Measurements from ENCODE around the gene C1QTNF5. TPM values are rescaled to one million over a fixed set of nuclear protein-coding genes. Genes with fewer than 3 reads are reported as not detected.

The C1QTNF5 gene
- total and polyA plus RNA-seq, 7 experiments from 2014 or later, result not detected

GRCh38 chr11:119309953-119310681 is 30.6 kb downstream of the C1QTNF5 start:
- H3K27ac ChIP-seq (ENCODE audit: low read depth, low read length), result no peak overlapping the region
- ATAC-seq (no peak), DNase-seq (no peak)
- H3K36me3 ChIP-seq (ENCODE audit: control insufficient read depth in 2 of 3, insufficient read depth in 3 of 3, low read length in 3 of 3), result peaks cover 0 to 4% (median 0%) of the 10 kb centered on the region in 3 experiments
- Mint-ChIP-seq H3K36me3 (peaks cover 0 to 9% (median 0%) of the 10 kb centered on the region in 5 donors), H3K4me3 (no peak overlapping the region), H3K9me3 (peaks cover 0 to 3% (median 0%) of the 10 kb centered on the region in 11 donors), H3K4me1 (peaks cover 16 to 36% (median 26%) of the 10 kb centered on the region in 7 donors), H3K27ac (peak overlapping the region in 5 of 9 donors; percentile 33 to 85 (median 75)), H3K27me3 (peaks cover 0 to 9% (median under 1%) of the 10 kb centered on the region in 5 donors)
- ChIA-PET CTCF (interaction anchor here (0.9 to 4.8 kb wide), 2 partner anchors 12 to 18 kb away, joined by 4 to 42 read pairs; no protein-coding TSS in a partner anchor), POLR2A (interaction anchor here (0.6 to 1.8 kb wide), 2 partner anchors 11 to 19 kb away, joined by 4 to 7 read pairs; no protein-coding TSS in a partner anchor)
- intact Hi-C loops (cut with micrococcal nuclease), result no loop called here
- H3K4me3 ChIP-seq (ENCODE audit: low read length), result no peak overlapping the region
- no peaks in the 10 kb centered on the region for H3K9me3 ChIP-seq (ENCODE audit: control insufficient read depth in 2 of 3, low read length in 3 of 3)
- no peaks in the 10 kb centered on the region for H3K27me3 ChIP-seq (ENCODE audit: control insufficient read depth in 2 of 2, insufficient read depth in 2 of 2, low read length in 2 of 2)
- H3K4me1 ChIP-seq (ENCODE audit: control insufficient read depth in 2 of 2, insufficient read depth in 2 of 2, low read length in 2 of 2), result peaks cover 0 to 31% of the 10 kb centered on the region in 2 donors

- DNase-seq (no peak), ATAC-seq (no peak)
- POLR2A ChIA-PET, result interaction anchor here (1.8 to 2.2 kb wide), 2 partner anchors 10 to 12 kb away, joined by 4 to 9 read pairs; no protein-coding TSS in a partner anchor
- H3K4me3 ChIP-seq (ENCODE audit: low read length), result no peak overlapping the region
- no peaks in the 10 kb centered on the region for H3K9me3 ChIP-seq (ENCODE audit: control insufficient read depth in 2 of 3, low read length in 3 of 3)
- H3K36me3 ChIP-seq (ENCODE audit: control insufficient read depth in 2 of 3, insufficient read depth in 3 of 3, low read length in 3 of 3), result peaks cover 0 to 4% (median 0%) of the 10 kb centered on the region in 3 experiments
- CTCF ChIA-PET, result interaction anchor here (4.8 kb wide), 1 partner anchor 13 kb away, joined by 42 read pairs; no protein-coding TSS in a partner anchor
- Mint-ChIP-seq H3K4me3 (no peak overlapping the region), H3K27ac (peak overlapping the region in 3 of 9 donors; percentile 59 to 76 (median 75)), H3K27me3 (peaks cover 0 to 4% (median 0%) of the 10 kb centered on the region in 5 donors), H3K4me1 (peaks cover 21 to 37% (median 26%) of the 10 kb centered on the region in 7 donors), H3K36me3 (peaks cover 0 to 10% (median 0%) of the 10 kb centered on the region in 5 donors), H3K9me3 (peaks cover 0 to 5% (median 0%) of the 10 kb centered on the region in 11 donors)
- intact Hi-C loops (cut with micrococcal nuclease), result no loop called here
- no peaks in the 10 kb centered on the region for H3K27me3 ChIP-seq (ENCODE audit: control insufficient read depth in 2 of 2, insufficient read depth in 2 of 2, low read length in 2 of 2)
- no peak overlapping the region for H3K27ac ChIP-seq (ENCODE audit: low read depth, low read length)
- H3K4me1 ChIP-seq (ENCODE audit: control insufficient read depth in 2 of 2, insufficient read depth in 2 of 2, low read length in 2 of 2), result peaks cover 0 to 31% of the 10 kb centered on the region in 2 donors
These were observed 31.3 kb downstream of the C1QTNF5 start for GRCh38 chr11:119309411-119309810.

- peak overlapping the region; percentile 47 for H3K27ac ChIP-seq (ENCODE audit: low read depth, low read length)
- intact Hi-C loops (cut with micrococcal nuclease), result no loop called here
These were observed 32.7 kb downstream of the C1QTNF5 start for GRCh38 chr11:119307974-119308373.

GRCh38 chr11:119307219-119307618 is 33.5 kb downstream of the C1QTNF5 start:
- H3K9me3 ChIP-seq (ENCODE audit: control insufficient read depth in 2 of 3, low read length in 3 of 3), result no peaks in the 10 kb centered on the region
- Mint-ChIP-seq H3K4me1 (peaks cover 21 to 44% (median 36%) of the 10 kb centered on the region in 7 donors), H3K4me3 (peak overlapping the region in 7 of 10 donors; percentile 77 to 88 (median 81)), H3K27me3 (no peaks in the 10 kb centered on the region), H3K9me3 (peaks cover 0 to 5% (median 0%) of the 10 kb centered on the region in 11 donors), H3K36me3 (peaks cover 8 to 26% (median 19%) of the 10 kb centered on the region in 5 donors), H3K27ac (peak overlapping the region; percentile 89 to 100 (median 98))
- peaks cover 0 to 19% (median under 1%) of the 10 kb centered on the region in 3 experiments for H3K36me3 ChIP-seq (ENCODE audit: control insufficient read depth in 2 of 3, insufficient read depth in 3 of 3, low read length in 3 of 3)
- ATAC-seq (no peak), DNase-seq (no peak)
- peaks cover 0 to 31% of the 10 kb centered on the region in 2 donors for H3K4me1 ChIP-seq (ENCODE audit: control insufficient read depth in 2 of 2, insufficient read depth in 2 of 2, low read length in 2 of 2)
- intact Hi-C loops (cut with micrococcal nuclease), result no loop called here
- H3K27ac ChIP-seq (ENCODE audit: low read depth, low read length), result peak overlapping the region; percentile 76
- H3K27me3 ChIP-seq (ENCODE audit: control insufficient read depth in 2 of 2, insufficient read depth in 2 of 2, low read length in 2 of 2), result no peaks in the 10 kb centered on the region
- ChIA-PET CTCF (interaction anchor here (0.6 to 4.8 kb wide), 7 partner anchors 9 to 1010 kb away, joined by 3 to 42 read pairs (median 4); no protein-coding TSS in a partner anchor), POLR2A (interaction anchor here (0.9 to 3.1 kb wide), 8 partner anchors 8 to 213 kb away, joined by 3 to 19 read pairs (median 5); partner anchors contain the start of genes HINFP and MCAM)
- H3K4me3 ChIP-seq (ENCODE audit: low read length), result no peak overlapping the region

More at GRCh38 chr11:119307974-119308373, 32.7 kb downstream of the C1QTNF5 start:
- no peak overlapping the region for H3K4me3 ChIP-seq (ENCODE audit: low read length)
- DNase-seq, result no peak
- no peaks in the 10 kb centered on the region for H3K27me3 ChIP-seq (ENCODE audit: control insufficient read depth in 2 of 2, insufficient read depth in 2 of 2, low read length in 2 of 2)
- Mint-ChIP-seq H3K27me3 (no peaks in the 10 kb centered on the region), H3K9me3 (peaks cover 0 to 5% (median 0%) of the 10 kb centered on the region in 11 donors), H3K27ac (peak overlapping the region in 7 of 9 donors; percentile 8 to 98 (median 53)), H3K4me1 (peaks cover 21 to 44% (median 33%) of the 10 kb centered on the region in 7 donors), H3K36me3 (peaks cover 8 to 22% (median 12%) of the 10 kb centered on the region in 5 donors), H3K4me3 (no peak overlapping the region)
- peaks cover 0 to 13% (median 0%) of the 10 kb centered on the region in 3 experiments for H3K36me3 ChIP-seq (ENCODE audit: control insufficient read depth in 2 of 3, insufficient read depth in 3 of 3, low read length in 3 of 3)
- peaks cover 0 to 31% of the 10 kb centered on the region in 2 donors for H3K4me1 ChIP-seq (ENCODE audit: control insufficient read depth in 2 of 2, insufficient read depth in 2 of 2, low read length in 2 of 2)
- CTCF ChIA-PET, result interaction anchor here (1.0 to 4.8 kb wide), 6 partner anchors 8 to 246 kb away, joined by 3 to 42 read pairs (median 4); no protein-coding TSS in a partner anchor
- POLR2A ChIA-PET, result interaction anchor here (1.5 to 2.2 kb wide), 2 partner anchors 8 to 9 kb away, joined by 6 to 9 read pairs; partner anchors contain the start of gene MCAM
- no peak for ATAC-seq
- H3K9me3 ChIP-seq (ENCODE audit: control insufficient read depth in 2 of 3, low read length in 3 of 3), result no peaks in the 10 kb centered on the region

GRCh38 chr11:119306373-119306890 is 34.3 kb downstream of the C1QTNF5 start:
- Histone ChIP-seq H3K4me1 (ENCODE audit: control insufficient read depth in 2 of 2, insufficient read depth in 2 of 2, low read length in 2 of 2) (peaks cover 0 to 31% of the 10 kb centered on the region in 2 donors), H3K27me3 (ENCODE audit: control insufficient read depth in 2 of 2, insufficient read depth in 2 of 2, low read length in 2 of 2) (no peaks in the 10 kb centered on the region), H3K27ac (ENCODE audit: low read depth, low read length) (peak overlapping the region; percentile 76), H3K9me3 (ENCODE audit: control insufficient read depth in 2 of 3, low read length in 3 of 3) (no peaks in the 10 kb centered on the region), H3K4me3 (ENCODE audit: low read length) (peak overlapping the region; percentile 8), H3K36me3 (ENCODE audit: control insufficient read depth in 2 of 3, insufficient read depth in 3 of 3, low read length in 3 of 3) (peaks cover 0 to 27% (median 8%) of the 10 kb centered on the region in 3 experiments)
- DNase-seq (peak in 8 of 9 donors; percentile 33 to 85 (median 82)), ATAC-seq (peak; percentile 97)
- ChIA-PET POLR2A (interaction anchor here (0.6 to 3.1 kb wide), 13 partner anchors 9 to 401 kb away, joined by 3 to 19 read pairs (median 4); partner anchors contain the start of genes C2CD2L, CBL and HINFP), CTCF (interaction anchor here (0.5 to 4.8 kb wide), 9 partner anchors 13 to 1009 kb away, joined by 3 to 42 read pairs (median 3); no protein-coding TSS in a partner anchor)
- Mint-ChIP-seq H3K4me1 (peaks cover 21 to 49% (median 36%) of the 10 kb centered on the region in 7 donors), H3K36me3 (peaks cover 10 to 28% (median 21%) of the 10 kb centered on the region in 5 donors), H3K27ac (peak overlapping the region; percentile 89 to 100 (median 98)), H3K9me3 (peaks cover 0 to 5% (median 0%) of the 10 kb centered on the region in 11 donors), H3K4me3 (peak overlapping the region; percentile 31 to 88 (median 80)), H3K27me3 (no peaks in the 10 kb centered on the region)
- intact Hi-C loops (cut with micrococcal nuclease), result loop anchor here in 1 of 2 donors (1.0 kb wide), 2 partner anchors 9 to 15 kb away; no protein-coding TSS in a partner anchor
